HG03196 (cell line): ENCODE results near the gene ZBED4.
"Not testable (repeated sequence)": the region's sequence is repeated elsewhere in the genome, so short reads cannot be mapped to it uniquely, and the experiment has no call there.

Experiments used
- ATAC-seq: cut with Tn5 transposase; IDR thresholded peaks from one replicate; pipeline ENCODE4 v1.9.1; 2021; ENCODE audit not compliant: unreplicated experiment

Gene ZBED4

GRCh38 chr22:49852898-49853894, at the start of gene ZBED4:
TSS of gene ZBED4 (plus strand) at chr22:49853844. CDS start at chr22:49883663, 29,819 bp downstream.
- peak; percentile 75 for ATAC-seq

GRCh38 chr22:49807129-49807528, 46.5 kb upstream of the ZBED4 start:
- ATAC-seq = no peak

GRCh38 chr22:49807780-49808708, 45.6 kb upstream of the ZBED4 start:
- ATAC-seq = no peak

GRCh38 chr22:49810363-49811019, 43.2 kb upstream of the ZBED4 start:
- no peak for ATAC-seq

- no peak for ATAC-seq
Measured at GRCh38 chr22:49811020-49811791, 42.4 kb upstream of the ZBED4 start.

- no peak for ATAC-seq
Measured at GRCh38 chr22:49812838-49813237, 40.8 kb upstream of the ZBED4 start.

- ATAC-seq = no peak
Measured at GRCh38 chr22:49814164-49814686, 39.4 kb upstream of the ZBED4 start.

- ATAC-seq = no peak
Measured at GRCh38 chr22:49814856-49815255, 38.8 kb upstream of the ZBED4 start.

- no peak for ATAC-seq
Measured at GRCh38 chr22:49815641-49816091, 38.0 kb upstream of the ZBED4 start.

- ATAC-seq = no peak
Measured at GRCh38 chr22:49817359-49817758, 36.3 kb upstream of the ZBED4 start.

- no peak for ATAC-seq
Measured at GRCh38 chr22:49820984-49821383, 32.7 kb upstream of the ZBED4 start.

- not testable (repeated sequence) for ATAC-seq
Measured at GRCh38 chr22:49821741-49822140, 31.9 kb upstream of the ZBED4 start.

- no peak for ATAC-seq
Measured at GRCh38 chr22:49823289-49824045, 30.2 kb upstream of the ZBED4 start.

- ATAC-seq = no peak
Measured at GRCh38 chr22:49824185-49824925, 29.3 kb upstream of the ZBED4 start.

GRCh38 chr22:49824936-49825335, 28.7 kb upstream of the ZBED4 start:
- ATAC-seq = no peak

GRCh38 chr22:49825436-49825835, 28.2 kb upstream of the ZBED4 start:
- ATAC-seq = no peak

GRCh38 chr22:49825944-49826602, 27.6 kb upstream of the ZBED4 start:
- ATAC-seq = no peak
